HepG2 (cell line): ENCODE results near the gene GSTM2. TPM values are rescaled to one million over a fixed set of nuclear protein-coding genes. Genes with fewer than 3 reads are reported as not detected.

Source experiments
- ATAC-seq: fragments of 200-7000 bp; cut with Tn5 transposase; 3 replicates; pipeline ENCODE4 v1.9.1; 2020; ENCODE audit warnings: mild to moderate bottlenecking, moderate library complexity
- BruUV-seq: library from RNA; stranded (reverse); fragments of 400-500 nt; replicated peaks from 2 replicates; lab custom pipeline; 2021; lab: Mats Ljungman, UMichigan
- CTCF ChIA-PET: fragments of 300-600 bp; formaldehyde crosslinking; extraction: SDS; loops from one replicate; lab custom pipeline; 2021; ENCODE audit warnings: low total read pairs, inconsistent platforms, low intra/inter-chr PET ratio; lab: Yijun Ruan, JAX
- POLR2A ChIA-PET: fragments of 350-600 bp; sonication (Branson Sonifier 250); formaldehyde crosslinking; loops from one replicate; lab custom pipeline; 2020; ENCODE audit warnings: antibody characterized with exemption, inconsistent platforms; lab: Yijun Ruan, JAX
- DNase-seq: peaks from one replicate; pipeline ENCODE4 v3.0.0-alpha.2; 2015; ENCODE audit warnings: low spot score
- FAIRE-seq: peaks from 3 replicates; lab custom pipeline; 2011; peaks lifted over from hg19 to GRCh38; lab: Jason Lieb, UNC
- H2AFZ ChIP-seq: one replicate; pipeline ENCODE4 v1.6.1; 2011; ENCODE audit warnings: low read length, inconsistent platforms
- H3K27ac ChIP-seq: fragments of 300-600 bp; 3 replicates; pipeline ENCODE4 v1.8.0; 2011; ENCODE audit warnings: mixed run types, mild to moderate bottlenecking, mixed read lengths, low read length, inconsistent platforms; ENCODE audit not compliant: insufficient read depth; ENCODE audit errors: extremely low read length
- H3K27me3 ChIP-seq, 2 experiments: fragments of 200-600 bp in 1 of 2; 2 replicates in 1 of 2; 3 replicates in 1 of 2; pipeline versions ENCODE4 v1.6.0 to v1.8.0; 2011; ENCODE audit warnings: low read length in 2 of 2, mild to moderate bottlenecking in 2 of 2, moderate library complexity in 2 of 2, inconsistent platforms in 1 of 2; ENCODE audit not compliant: insufficient read depth in 2 of 2, control insufficient read depth in 1 of 2
- H3K36me3 ChIP-seq, 2 experiments: fragments of 200-600 bp in 1 of 2; replicated peaks in 1 of 2; 2 replicates in 1 of 2; 3 replicates in 1 of 2; pipeline versions ENCODE4 v1.5.1 to v1.8.0; 2011; ENCODE audit warnings: low read length in 2 of 2, inconsistent platforms in 1 of 2; ENCODE audit not compliant: insufficient read depth in 2 of 2, control insufficient read depth in 1 of 2
- H3K4me1 ChIP-seq: 2 replicates; pipeline ENCODE4 v1.5.1; 2012; ENCODE audit warnings: low read length, inconsistent platforms; ENCODE audit not compliant: insufficient read depth
- H3K4me2 ChIP-seq: 2 replicates; pipeline ENCODE4 v1.6.0; 2011; ENCODE audit warnings: low read depth, low read length, inconsistent platforms
- H3K4me3 ChIP-seq, 3 experiments: fragments of 200-600 bp in 1 of 3; sonication (generic), shearing (Covaris generic) in 1 of 3; replicated peaks in 1 of 3; 2 replicates each; pipeline ENCODE4 v1.5.1; 2011 to 2016; ENCODE audit warnings: low read length in 3 of 3, inconsistent platforms in 2 of 3, low read depth in 2 of 3, mild to moderate bottlenecking in 2 of 3, control low read depth in 1 of 3, mixed read lengths in 1 of 3; ENCODE audit not compliant: insufficient read depth in 1 of 3
- H3K79me2 ChIP-seq: one replicate; pipeline ENCODE4 v1.6.1; 2011; ENCODE audit warnings: low read length, inconsistent platforms; ENCODE audit not compliant: insufficient read depth
- H3K9ac ChIP-seq: 2 replicates; pipeline ENCODE4 v1.6.0; 2011; ENCODE audit warnings: mild to moderate bottlenecking, low read depth, low read length, inconsistent platforms; ENCODE audit not compliant: insufficient read depth
- H3K9me3 ChIP-seq: 2 replicates; pipeline ENCODE4 v1.5.1; 2012; ENCODE audit warnings: mild to moderate bottlenecking, low read length
- H4K20me1 ChIP-seq: 2 replicates; pipeline ENCODE4 v1.6.0; 2011; ENCODE audit warnings: inconsistent platforms, mild to moderate bottlenecking, low read length, moderate library complexity; ENCODE audit not compliant: insufficient read depth
- E2F5 ChIP-seq: sonication (generic); formaldehyde crosslinking; conservative IDR thresholded peaks from 2 replicates; pipeline ENCODE4 v1.4.0; 2020; ENCODE audit warnings: missing genetic modification reagents
- HNRNPLL ChIP-seq: fragments of 200-400 bp; formaldehyde crosslinking; IDR thresholded peaks from 2 replicates; pipeline ENCODE4 v1.6.1; 2017; ENCODE audit warnings: mild to moderate bottlenecking, low read depth, low read length; ENCODE audit not compliant: poor library complexity, severe bottlenecking
- POLR2G ChIP-seq: fragments of 200-400 bp; formaldehyde crosslinking; IDR thresholded peaks from 2 replicates; pipeline ENCODE4 v1.6.1; 2018; ENCODE audit warnings: mild to moderate bottlenecking, low read depth, low read length, moderate library complexity
- SAP130 ChIP-seq: IDR thresholded peaks from 2 replicates; pipeline ENCODE4 v1.6.1; 2016; ENCODE audit warnings: low read depth
- SRSF1 ChIP-seq: fragments of 200-400 bp; formaldehyde crosslinking; optimal IDR thresholded peaks from 2 replicates; pipeline ENCODE3; 2017; ENCODE audit warnings: mild to moderate bottlenecking, low read depth, low read length, moderate library complexity
- ZMYM2 ChIP-seq: sonication (generic); formaldehyde crosslinking; IDR thresholded peaks from 2 replicates; pipeline ENCODE4 v1.8.0; 2022; ENCODE audit warnings: mild to moderate bottlenecking, missing genetic modification reagents
- ZNF260 ChIP-seq: sonication (generic); formaldehyde crosslinking; IDR thresholded peaks from 2 replicates; pipeline ENCODE4 v1.4.0; 2020; ENCODE audit warnings: missing genetic modification reagents, low read depth, mild to moderate bottlenecking, borderline replicate concordance
- ZNF572 ChIP-seq: sonication (generic); formaldehyde crosslinking; IDR thresholded peaks from 2 replicates; pipeline ENCODE4 v1.5.1; 2020; ENCODE audit warnings: mild to moderate bottlenecking, missing genetic modification reagents
- ZNF768 ChIP-seq: sonication (generic); formaldehyde crosslinking; IDR thresholded peaks from 2 replicates; pipeline ENCODE4 v1.4.0; 2020; ENCODE audit warnings: missing genetic modification reagents
- WGBS: methylation state at CpG from one replicate; pipeline ENCODE4 v1.1.6; 2017; ENCODE audit warnings: low lambda C conversion rate; 5-methylcytosine and 5-hydroxymethylcytosine counted together
- in situ Hi-C: cut with HindIII; loops from 2 replicates; pipeline ENCODE4 v1.10.0; 2017; ENCODE audit warnings: low pct_unique_long_range_greater_than_20kb; ENCODE audit not compliant: extremely low pct_ligation_motif_present
- intact Hi-C: fragments of 100-400 bp; cut with micrococcal nuclease; formaldehyde crosslinking; loops from one replicate; pipeline ENCODE4 v1.10.0; 2022; ENCODE audit not compliant: unreplicated experiment
- polyA plus RNA-seq, 8 experiments: library from polyadenylated mRNA; depleted of rRNA in 3 of 8; stranded (reverse) in 7 of 8; unstranded in 1 of 8; fragments of >200 nt; fragmentation: Illumina TruSeq in 4 of 8; extraction: Trizol in 4 of 8; gene quantifications; 2 replicates each; pipeline versions ENCODE4 v1.2.1 to v1.2.3, GENCODE V29; 2011 to 2016; ENCODE audit warnings: low read depth in 4 of 8, missing spikeins in 1 of 8, mixed read lengths in 1 of 8; ENCODE audit not compliant: insufficient read depth in 1 of 8
- total RNA-seq, 5 experiments: library from RNA; depleted of rRNA; stranded (reverse); fragments of >200 nt; fragmentation: Illumina TruSeq; extraction: Trizol; gene quantifications; 2 replicates each; pipeline ENCODE4 v1.2.3, GENCODE V29; 2016; ENCODE audit warnings: low read depth in 1 of 5
- TF ChIP-seq, protein P1 (sequence below): sonication (generic); formaldehyde crosslinking; IDR thresholded peaks from 2 replicates; pipeline ENCODE4 v1.8.1; 2023; ENCODE audit warnings: mild to moderate bottlenecking, missing genetic modification reagents
- TF ChIP-seq, protein P2 (sequence below), 2 experiments: sonication (generic) in 1 of 2; formaldehyde crosslinking in 1 of 2; IDR thresholded peaks; 2 replicates each; pipeline versions ENCODE4 v1.4.0 to v1.6.1; 2016 to 2020; ENCODE audit warnings: borderline replicate concordance in 1 of 2, low read depth in 1 of 2, mild to moderate bottlenecking in 1 of 2, missing genetic modification reagents in 1 of 2
- TF ChIP-seq, protein P3 (sequence below): sonication (generic); formaldehyde crosslinking; IDR thresholded peaks from 2 replicates; pipeline ENCODE4 v1.4.0; 2020; ENCODE audit warnings: missing genetic modification reagents, borderline replicate concordance

GSTM2 gene
- total and polyA plus RNA-seq, 2 of the 13 experiments (the other 11 are each of a cell fraction or from before 2014, with no cell fraction given), result 7.0 to 15.0 TPM

- no peak overlapping the region for H3K9ac ChIP-seq
- ChIA-PET POLR2A (no interaction called here), CTCF (no interaction called here)
- BruUV-seq, result no TSS peak
- no peak overlapping the region for H3K4me2 ChIP-seq
- in situ Hi-C loops, result loop anchor here (10.0 kb wide), 2 partner anchors 49 to 169 kb away; partner anchors contain the start of genes GNAI3 and GSTM2
- ATAC-seq (no peak), FAIRE-seq (no peak), DNase-seq (no peak)
- H3K27me3 ChIP-seq, result peaks cover 3 to 35% of the 10 kb centered on the region in 2 experiments; a peak in 3 of 5 replicates
- no peak overlapping the region for H2AFZ ChIP-seq
- intact Hi-C loops, result loop anchor here (10.0 kb wide), 1 partner anchor 271 kb away; the partner anchor contains the start of gene AHCYL1
- no peak overlapping the region for H3K27ac ChIP-seq
- no peaks in the 10 kb centered on the region for H3K79me2 ChIP-seq
- H4K20me1 ChIP-seq, result no peaks in the 10 kb centered on the region
- no peaks in the 10 kb centered on the region for H3K36me3 ChIP-seq
- WGBS, result 40% methylated on average over 2 of the region's 5 CpGs
- H3K4me3 ChIP-seq, result no peak overlapping the region
- H3K9me3 ChIP-seq, result no peaks in the 10 kb centered on the region
- H3K4me1 ChIP-seq, result no peaks in the 10 kb centered on the region
- TF ChIP-seq HNRNPLL, result no peak
- no peak for TF ChIP-seq ZMYM2
- TF ChIP-seq ZNF260, result no peak
- TF ChIP-seq, protein P1, sequence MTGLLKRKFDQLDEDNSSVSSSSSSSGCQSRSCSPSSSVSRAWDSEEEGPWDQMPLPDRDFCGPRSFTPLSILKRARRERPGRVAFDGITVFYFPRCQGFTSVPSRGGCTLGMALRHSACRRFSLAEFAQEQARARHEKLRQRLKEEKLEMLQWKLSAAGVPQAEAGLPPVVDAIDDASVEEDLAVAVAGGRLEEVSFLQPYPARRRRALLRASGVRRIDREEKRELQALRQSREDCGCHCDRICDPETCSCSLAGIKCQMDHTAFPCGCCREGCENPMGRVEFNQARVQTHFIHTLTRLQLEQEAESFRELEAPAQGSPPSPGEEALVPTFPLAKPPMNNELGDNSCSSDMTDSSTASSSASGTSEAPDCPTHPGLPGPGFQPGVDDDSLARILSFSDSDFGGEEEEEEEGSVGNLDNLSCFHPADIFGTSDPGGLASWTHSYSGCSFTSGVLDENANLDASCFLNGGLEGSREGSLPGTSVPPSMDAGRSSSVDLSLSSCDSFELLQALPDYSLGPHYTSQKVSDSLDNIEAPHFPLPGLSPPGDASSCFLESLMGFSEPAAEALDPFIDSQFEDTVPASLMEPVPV (CRISPR knock-in tag), result no peak
- no peak for TF ChIP-seq E2F5 (CRISPR knock-in tag)
- no peak for TF ChIP-seq ZNF572 (CRISPR knock-in tag)
- TF ChIP-seq SAP130 (CRISPR knock-in tag), result no peak
- TF ChIP-seq, protein P2, sequence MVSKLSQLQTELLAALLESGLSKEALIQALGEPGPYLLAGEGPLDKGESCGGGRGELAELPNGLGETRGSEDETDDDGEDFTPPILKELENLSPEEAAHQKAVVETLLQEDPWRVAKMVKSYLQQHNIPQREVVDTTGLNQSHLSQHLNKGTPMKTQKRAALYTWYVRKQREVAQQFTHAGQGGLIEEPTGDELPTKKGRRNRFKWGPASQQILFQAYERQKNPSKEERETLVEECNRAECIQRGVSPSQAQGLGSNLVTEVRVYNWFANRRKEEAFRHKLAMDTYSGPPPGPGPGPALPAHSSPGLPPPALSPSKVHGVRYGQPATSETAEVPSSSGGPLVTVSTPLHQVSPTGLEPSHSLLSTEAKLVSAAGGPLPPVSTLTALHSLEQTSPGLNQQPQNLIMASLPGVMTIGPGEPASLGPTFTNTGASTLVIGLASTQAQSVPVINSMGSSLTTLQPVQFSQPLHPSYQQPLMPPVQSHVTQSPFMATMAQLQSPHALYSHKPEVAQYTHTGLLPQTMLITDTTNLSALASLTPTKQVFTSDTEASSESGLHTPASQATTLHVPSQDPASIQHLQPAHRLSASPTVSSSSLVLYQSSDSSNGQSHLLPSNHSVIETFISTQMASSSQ (IDR thresholded peaks at IDR 0.05; ENCODE audit: low read depth), result no peak
- TF ChIP-seq, protein P2 (CRISPR knock-in tag; IDR thresholded peaks at IDR 0.05; ENCODE audit: borderline replicate concordance), result no peak
- TF ChIP-seq, protein P3, sequence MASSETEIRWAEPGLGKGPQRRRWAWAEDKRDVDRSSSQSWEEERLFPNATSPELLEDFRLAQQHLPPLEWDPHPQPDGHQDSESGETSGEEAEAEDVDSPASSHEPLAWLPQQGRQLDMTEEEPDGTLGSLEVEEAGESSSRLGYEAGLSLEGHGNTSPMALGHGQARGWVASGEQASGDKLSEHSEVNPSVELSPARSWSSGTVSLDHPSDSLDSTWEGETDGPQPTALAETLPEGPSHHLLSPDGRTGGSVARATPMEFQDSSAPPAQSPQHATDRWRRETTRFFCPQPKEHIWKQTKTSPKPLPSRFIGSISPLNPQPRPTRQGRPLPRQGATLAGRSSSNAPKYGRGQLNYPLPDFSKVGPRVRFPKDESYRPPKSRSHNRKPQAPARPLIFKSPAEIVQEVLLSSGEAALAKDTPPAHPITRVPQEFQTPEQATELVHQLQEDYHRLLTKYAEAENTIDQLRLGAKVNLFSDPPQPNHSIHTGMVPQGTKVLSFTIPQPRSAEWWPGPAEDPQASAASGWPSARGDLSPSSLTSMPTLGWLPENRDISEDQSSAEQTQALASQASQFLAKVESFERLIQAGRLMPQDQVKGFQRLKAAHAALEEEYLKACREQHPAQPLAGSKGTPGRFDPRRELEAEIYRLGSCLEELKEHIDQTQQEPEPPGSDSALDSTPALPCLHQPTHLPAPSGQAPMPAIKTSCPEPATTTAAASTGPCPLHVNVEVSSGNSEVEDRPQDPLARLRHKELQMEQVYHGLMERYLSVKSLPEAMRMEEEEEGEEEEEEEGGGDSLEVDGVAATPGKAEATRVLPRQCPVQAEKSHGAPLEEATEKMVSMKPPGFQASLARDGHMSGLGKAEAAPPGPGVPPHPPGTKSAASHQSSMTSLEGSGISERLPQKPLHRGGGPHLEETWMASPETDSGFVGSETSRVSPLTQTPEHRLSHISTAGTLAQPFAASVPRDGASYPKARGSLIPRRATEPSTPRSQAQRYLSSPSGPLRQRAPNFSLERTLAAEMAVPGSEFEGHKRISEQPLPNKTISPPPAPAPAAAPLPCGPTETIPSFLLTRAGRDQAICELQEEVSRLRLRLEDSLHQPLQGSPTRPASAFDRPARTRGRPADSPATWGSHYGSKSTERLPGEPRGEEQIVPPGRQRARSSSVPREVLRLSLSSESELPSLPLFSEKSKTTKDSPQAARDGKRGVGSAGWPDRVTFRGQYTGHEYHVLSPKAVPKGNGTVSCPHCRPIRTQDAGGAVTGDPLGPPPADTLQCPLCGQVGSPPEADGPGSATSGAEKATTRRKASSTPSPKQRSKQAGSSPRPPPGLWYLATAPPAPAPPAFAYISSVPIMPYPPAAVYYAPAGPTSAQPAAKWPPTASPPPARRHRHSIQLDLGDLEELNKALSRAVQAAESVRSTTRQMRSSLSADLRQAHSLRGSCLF, result no peak
- TF ChIP-seq SRSF1, result no peak
- no peak for TF ChIP-seq ZNF768
- no peak for TF ChIP-seq POLR2G
Measured at GRCh38 chr1:109713636-109714035, 45.8 kb downstream of the GSTM2 start.
